ENCODE data around the gene MRPL40.

Gene MRPL40

DNA sequence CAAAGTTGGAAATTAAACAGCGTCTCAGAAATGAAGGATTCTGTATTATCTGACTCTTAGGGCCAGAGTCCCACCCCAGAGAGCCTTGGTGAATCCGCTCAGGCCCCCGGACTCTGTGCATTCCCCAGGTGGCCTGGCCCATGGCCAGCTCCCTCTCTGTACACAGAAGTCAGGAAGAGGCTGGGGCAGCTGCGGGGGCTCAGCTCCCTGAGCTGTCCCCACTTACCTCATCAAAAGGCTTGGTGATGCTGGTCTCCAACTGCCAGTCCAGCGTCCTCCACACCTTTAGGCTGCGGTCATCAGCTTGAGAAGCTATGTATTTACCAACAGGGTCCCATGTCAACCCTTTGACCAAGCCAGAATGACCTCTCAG lies 35.8 kb upstream of the MRPL40 start:
- no peaks in the 10 kb centered on the region for H3K27me3 ChIP-seq (ENCODE audit: insufficient read depth, low read length, poor library complexity, severe bottlenecking)

GRCh38 chr22:19396934-19397733 lies 35.2 kb upstream of the MRPL40 start:
- Histone ChIP-seq H3K4me1 (ENCODE audit: insufficient read depth, low read length, poor library complexity, severe bottlenecking) (no peaks in the 10 kb centered on the region), H3K36me3 (ENCODE audit: insufficient read depth, low read length) (peaks cover 91% of the 10 kb centered on the region; the same call in 1 of the 2 replicates), H3K9me2 (replicated peaks; ENCODE audit: low read depth, low read length) (no peaks in the 10 kb centered on the region), H4K20me1 (ENCODE audit: insufficient read depth, low read length, poor library complexity, severe bottlenecking) (no peaks in the 10 kb centered on the region), H3K79me2 (ENCODE audit: insufficient read depth, low read length) (no peaks in the 10 kb centered on the region), H3K4me3 (ENCODE audit: low read length, poor library complexity, severe bottlenecking) (no peak overlapping the region), H3K9ac (ENCODE audit: low read depth, low read length, poor library complexity, severe bottlenecking) (no peak overlapping the region), H3K9me3 (ENCODE audit: insufficient read depth, low read depth, low read length) (no peaks in the 10 kb centered on the region), H3K27me3 (ENCODE audit: insufficient read depth, low read length, poor library complexity, severe bottlenecking) (no peaks in the 10 kb centered on the region), H3F3A (ENCODE audit: low read depth) (no peaks in the 10 kb centered on the region), H3K4me2 (ENCODE audit: low read depth, low read length, poor library complexity, severe bottlenecking) (no peak overlapping the region), H2AFZ (ENCODE audit: low read length) (no peak overlapping the region)
- no peak for TF ChIP-seq EZH2phosphoT487 (IDR thresholded peaks at IDR 0.05; ENCODE audit: borderline replicate concordance)
- TF ChIP-seq, protein P1, sequence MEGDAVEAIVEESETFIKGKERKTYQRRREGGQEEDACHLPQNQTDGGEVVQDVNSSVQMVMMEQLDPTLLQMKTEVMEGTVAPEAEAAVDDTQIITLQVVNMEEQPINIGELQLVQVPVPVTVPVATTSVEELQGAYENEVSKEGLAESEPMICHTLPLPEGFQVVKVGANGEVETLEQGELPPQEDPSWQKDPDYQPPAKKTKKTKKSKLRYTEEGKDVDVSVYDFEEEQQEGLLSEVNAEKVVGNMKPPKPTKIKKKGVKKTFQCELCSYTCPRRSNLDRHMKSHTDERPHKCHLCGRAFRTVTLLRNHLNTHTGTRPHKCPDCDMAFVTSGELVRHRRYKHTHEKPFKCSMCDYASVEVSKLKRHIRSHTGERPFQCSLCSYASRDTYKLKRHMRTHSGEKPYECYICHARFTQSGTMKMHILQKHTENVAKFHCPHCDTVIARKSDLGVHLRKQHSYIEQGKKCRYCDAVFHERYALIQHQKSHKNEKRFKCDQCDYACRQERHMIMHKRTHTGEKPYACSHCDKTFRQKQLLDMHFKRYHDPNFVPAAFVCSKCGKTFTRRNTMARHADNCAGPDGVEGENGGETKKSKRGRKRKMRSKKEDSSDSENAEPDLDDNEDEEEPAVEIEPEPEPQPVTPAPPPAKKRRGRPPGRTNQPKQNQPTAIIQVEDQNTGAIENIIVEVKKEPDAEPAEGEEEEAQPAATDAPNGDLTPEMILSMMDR (conservative IDR thresholded peaks at IDR 0.05; ENCODE audit: low read length), result no peak

More for the DNA sequence above, 35.8 kb upstream of the MRPL40 start:
- Histone ChIP-seq H3F3A (ENCODE audit: low read depth) (no peaks in the 10 kb centered on the region), H3K4me2 (ENCODE audit: low read depth, low read length, poor library complexity, severe bottlenecking) (no peak overlapping the region), H3K79me2 (ENCODE audit: insufficient read depth, low read length) (no peaks in the 10 kb centered on the region), H3K4me1 (ENCODE audit: insufficient read depth, low read length, poor library complexity, severe bottlenecking) (no peaks in the 10 kb centered on the region), H3K9me2 (replicated peaks; ENCODE audit: low read depth, low read length) (no peaks in the 10 kb centered on the region), H3K36me3 (ENCODE audit: insufficient read depth, low read length) (peaks cover 91% of the 10 kb centered on the region; the same call in 1 of the 2 replicates), H3K4me3 (ENCODE audit: low read length, poor library complexity, severe bottlenecking) (no peak overlapping the region), H3K9ac (ENCODE audit: low read depth, low read length, poor library complexity, severe bottlenecking) (no peak overlapping the region), H2AFZ (ENCODE audit: low read length) (no peak overlapping the region), H3K9me3 (ENCODE audit: insufficient read depth, low read depth, low read length) (no peaks in the 10 kb centered on the region), H4K20me1 (ENCODE audit: insufficient read depth, low read length, poor library complexity, severe bottlenecking) (no peaks in the 10 kb centered on the region)
- TF ChIP-seq, protein P1 (conservative IDR thresholded peaks at IDR 0.05; ENCODE audit: low read length), result no peak
- TF ChIP-seq EZH2phosphoT487 (IDR thresholded peaks at IDR 0.05; ENCODE audit: borderline replicate concordance), result no peak

GRCh38 chr22:19397734-19398104 lies 34.6 kb upstream of the MRPL40 start:
- no peak overlapping the region for H2AFZ ChIP-seq (ENCODE audit: low read length)
- H3K79me2 ChIP-seq (ENCODE audit: insufficient read depth, low read length), result no peaks in the 10 kb centered on the region
- H3K9me2 ChIP-seq (replicated peaks; ENCODE audit: low read depth, low read length), result no peaks in the 10 kb centered on the region
- no peaks in the 10 kb centered on the region for H3K27me3 ChIP-seq (ENCODE audit: insufficient read depth, low read length, poor library complexity, severe bottlenecking)
- no peak overlapping the region for H3K4me2 ChIP-seq (ENCODE audit: low read depth, low read length, poor library complexity, severe bottlenecking)
- H3F3A ChIP-seq (ENCODE audit: low read depth), result no peaks in the 10 kb centered on the region
- H3K4me3 ChIP-seq (ENCODE audit: low read length, poor library complexity, severe bottlenecking), result no peak overlapping the region
- H3K9ac ChIP-seq (ENCODE audit: low read depth, low read length, poor library complexity, severe bottlenecking), result no peak overlapping the region
- no peaks in the 10 kb centered on the region for H4K20me1 ChIP-seq (ENCODE audit: insufficient read depth, low read length, poor library complexity, severe bottlenecking)
- TF ChIP-seq, protein P1 (conservative IDR thresholded peaks at IDR 0.05; ENCODE audit: low read length), result no peak
- no peak for TF ChIP-seq EZH2phosphoT487 (IDR thresholded peaks at IDR 0.05; ENCODE audit: borderline replicate concordance)
- no peaks in the 10 kb centered on the region for H3K9me3 ChIP-seq (ENCODE audit: insufficient read depth, low read depth, low read length)
- peaks cover 91% of the 10 kb centered on the region; the same call in 1 of the 2 replicates for H3K36me3 ChIP-seq (ENCODE audit: insufficient read depth, low read length)
- H3K4me1 ChIP-seq (ENCODE audit: insufficient read depth, low read length, poor library complexity, severe bottlenecking), result no peaks in the 10 kb centered on the region

Data from Loucy (cell line).